HG03097 (cell line): ENCODE results near the gene PUS1.
"Not testable (repeated sequence)": the region's sequence is repeated elsewhere in the genome, so short reads cannot be mapped to it uniquely, and the experiment has no call there.

Source experiments
- ATAC-seq: cut with Tn5 transposase; IDR thresholded peaks from one replicate; pipeline ENCODE4 v1.9.1; 2021; ENCODE audit not compliant: unreplicated experiment, low FRiP score

The PUS1 gene

GRCh38 chr12:131930510-131930909, 1.4 kb downstream of the PUS1 start:
- no peak for ATAC-seq

DNA sequence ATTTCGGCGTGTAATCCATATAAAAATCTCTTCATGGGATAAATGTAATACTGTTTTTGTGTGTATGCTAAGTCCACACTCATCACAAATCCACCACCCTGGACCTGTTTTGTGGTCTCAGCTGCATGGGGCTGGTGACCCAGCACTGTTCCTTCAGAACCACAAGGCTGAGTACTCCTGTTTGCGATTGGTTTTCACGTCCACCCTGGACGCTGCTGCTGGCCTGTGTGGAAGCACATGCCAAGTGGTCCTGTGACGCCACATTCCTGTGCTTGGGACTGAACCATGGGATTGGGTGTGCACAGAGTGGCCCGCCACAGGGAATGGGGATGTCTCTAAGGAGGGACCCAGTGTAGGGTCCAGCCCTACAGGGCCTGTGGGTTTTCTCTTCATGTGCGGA, 4.3 kb downstream of the PUS1 start:
- no peak for ATAC-seq

- no peak for ATAC-seq
Measured at GRCh38 chr12:131934535-131934934, 5.5 kb downstream of the PUS1 start.

DNA sequence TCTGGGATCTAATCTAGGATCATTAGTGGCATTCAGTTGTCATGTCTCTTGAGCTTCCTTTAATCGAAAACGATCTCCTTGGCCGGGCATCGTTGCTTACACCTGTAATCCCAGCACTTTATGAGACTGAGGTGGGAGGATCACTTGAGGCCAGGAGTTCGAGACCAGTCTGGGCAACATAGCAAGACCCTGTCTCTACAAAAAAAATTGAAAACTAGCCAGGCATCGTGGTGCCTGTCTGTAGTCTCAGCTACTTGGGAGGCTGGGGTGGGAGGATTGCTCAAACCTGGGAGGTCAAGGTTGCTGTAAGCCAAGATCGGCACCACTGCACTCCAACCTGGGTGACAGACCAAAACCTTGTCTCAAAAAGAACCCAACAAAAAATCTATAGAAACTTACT, 9.0 kb downstream of the PUS1 start:
- ATAC-seq = no peak

DNA sequence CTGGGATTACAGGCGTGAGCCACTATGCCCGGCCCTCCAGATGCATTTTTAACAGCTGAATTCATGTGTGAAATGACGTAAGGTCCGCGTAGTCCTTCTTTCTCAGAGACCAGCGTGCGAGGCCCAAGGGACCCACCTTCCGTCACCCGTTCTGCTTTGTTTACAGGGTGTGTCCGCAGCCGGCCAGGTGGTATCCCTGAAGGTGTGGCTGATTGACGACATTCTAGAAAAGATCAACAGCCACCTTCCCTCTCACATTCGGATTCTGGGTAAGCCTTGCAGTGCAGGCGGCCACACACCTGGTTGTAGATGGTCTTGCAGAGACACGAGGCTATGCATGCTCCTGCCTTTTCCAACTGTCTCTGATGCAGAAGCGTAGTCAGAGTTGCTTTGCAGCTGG, 9.9 kb downstream of the PUS1 start:
- no peak for ATAC-seq

DNA sequence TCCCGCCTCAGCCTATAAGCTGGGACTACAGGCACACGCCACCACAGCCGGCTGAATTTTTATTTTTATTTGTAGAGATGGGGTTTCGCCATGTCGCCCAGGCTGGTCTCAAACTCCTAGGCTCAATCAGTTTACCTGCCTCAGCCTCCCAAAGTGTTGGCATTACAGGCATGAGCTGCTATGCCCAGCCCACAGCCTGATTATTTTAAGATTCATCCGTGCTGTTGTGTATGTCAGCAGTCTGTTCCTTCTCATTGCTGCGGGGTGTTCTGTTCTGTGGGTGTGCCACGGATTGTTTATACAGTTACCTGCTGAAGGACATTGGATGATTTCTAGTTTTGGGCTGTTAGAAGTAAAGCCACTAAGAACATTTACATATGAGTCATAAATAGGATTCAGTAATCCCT, 11.1 kb downstream of the PUS1 start:
- no peak for ATAC-seq

DNA sequence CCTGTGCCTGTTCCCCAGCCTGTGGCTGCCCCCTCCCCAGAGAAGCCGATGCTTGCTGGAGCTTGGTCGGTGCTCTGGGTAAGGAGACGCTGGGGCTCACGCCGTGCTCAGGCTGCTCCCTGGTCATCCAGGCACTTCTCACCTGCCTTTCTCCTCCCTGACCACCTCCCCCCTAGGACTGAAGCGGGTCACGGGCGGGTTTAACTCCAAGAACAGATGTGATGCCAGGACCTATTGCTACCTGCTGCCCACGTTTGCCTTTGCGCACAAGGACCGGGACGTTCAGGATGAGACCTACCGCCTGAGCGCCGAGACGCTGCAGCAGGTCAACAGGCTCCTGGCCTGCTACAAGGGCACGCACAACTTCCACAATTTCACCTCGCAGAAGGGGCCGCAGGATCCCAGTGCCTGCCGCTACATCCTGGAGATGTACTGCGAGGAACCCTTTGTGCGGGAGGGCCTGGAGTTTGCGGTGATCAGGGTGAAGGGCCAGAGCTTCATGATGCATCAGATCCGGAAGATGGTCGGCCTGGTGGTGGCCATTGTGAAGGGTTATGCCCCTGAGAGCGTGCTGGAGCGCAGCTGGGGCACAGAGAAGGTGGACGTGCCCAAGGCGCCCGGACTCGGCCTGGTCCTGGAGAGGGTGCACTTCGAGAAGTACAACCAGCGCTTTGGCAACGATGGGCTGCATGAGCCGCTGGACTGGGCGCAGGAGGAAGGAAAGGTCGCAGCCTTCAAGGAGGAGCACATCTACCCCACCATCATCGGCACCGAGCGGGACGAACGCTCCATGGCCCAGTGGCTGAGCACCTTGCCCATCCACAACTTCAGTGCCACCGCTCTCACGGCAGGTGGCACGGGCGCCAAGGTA, 12.3 kb downstream of the PUS1 start:
- ATAC-seq = no peak

- no peak for ATAC-seq
Measured at GRCh38 chr12:131941987-131942341, 12.9 kb downstream of the PUS1 start.

DNA sequence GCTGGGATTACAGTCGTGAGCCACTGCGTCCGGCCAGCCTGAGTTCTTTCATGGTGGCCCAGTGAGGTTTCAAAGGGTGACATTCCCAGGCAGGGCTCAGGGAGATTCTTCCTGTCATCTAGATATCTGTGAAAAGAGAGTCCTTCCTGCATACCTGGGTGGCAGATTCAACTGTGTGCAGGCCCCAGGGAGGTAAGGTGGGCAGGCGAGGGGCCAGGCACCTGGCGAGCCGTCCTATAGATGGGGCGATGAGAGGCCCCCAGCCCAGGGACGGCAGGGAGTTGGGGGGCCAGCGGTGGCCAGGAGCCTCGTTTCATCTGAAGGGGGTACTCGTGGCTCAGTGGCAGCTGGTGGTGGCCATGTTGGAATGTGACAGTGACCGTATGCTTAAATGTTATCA, 13.6 kb downstream of the PUS1 start:
- no peak for ATAC-seq

DNA sequence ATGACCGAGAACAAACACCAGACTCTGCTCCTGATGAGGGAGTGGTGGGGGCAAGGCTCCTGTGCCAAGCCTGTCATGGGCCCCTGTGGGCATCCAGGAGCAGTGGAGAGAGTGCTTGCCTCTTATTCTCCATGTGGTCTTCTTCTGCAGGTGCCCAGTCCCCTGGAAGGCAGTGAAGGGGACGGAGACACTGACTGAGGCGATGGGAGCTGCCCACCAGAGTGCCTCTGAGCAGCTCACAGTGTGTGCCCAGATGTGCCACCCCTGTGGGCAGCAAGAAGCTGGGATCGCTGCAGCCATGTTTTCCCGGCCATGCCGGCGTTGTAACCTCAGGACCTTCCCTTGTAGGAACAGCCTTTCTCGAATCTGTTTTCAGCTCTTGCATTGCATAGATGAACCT, 14.3 kb downstream of the PUS1 start:
- no peak for ATAC-seq

- ATAC-seq = no peak
Measured at GRCh38 chr12:131943876-131944275, 14.8 kb downstream of the PUS1 start.

DNA sequence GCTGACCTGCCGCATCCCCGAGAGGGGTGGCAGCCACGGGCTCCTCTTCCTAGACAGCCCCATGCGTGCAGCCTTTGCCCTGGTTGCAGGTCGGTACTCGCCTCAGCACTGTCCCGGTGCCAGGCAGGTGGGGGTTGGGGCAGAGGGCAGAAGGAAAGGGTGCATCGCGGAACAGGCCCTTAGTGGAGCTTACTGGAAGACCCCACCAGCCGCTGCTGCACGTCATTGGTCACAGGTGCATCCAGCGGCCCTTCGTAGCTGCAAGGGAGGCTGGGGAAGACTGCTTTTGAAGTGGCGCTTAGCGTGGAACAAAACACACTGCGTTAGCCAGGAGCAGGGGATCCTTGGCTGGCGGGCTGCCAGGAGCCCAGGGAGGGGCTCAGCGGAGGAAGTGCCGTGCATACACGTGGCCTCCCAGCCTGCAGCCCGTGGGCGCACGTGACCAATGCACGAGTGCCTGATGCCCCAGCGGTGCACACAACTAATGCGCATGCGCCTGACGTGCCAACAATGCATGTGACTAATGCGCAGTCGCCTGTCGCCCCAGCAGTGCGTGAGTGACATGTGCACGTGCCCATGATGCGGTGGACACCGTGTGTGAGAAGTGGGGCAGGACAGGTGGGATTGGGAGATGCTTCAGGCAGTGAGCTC, 15.7 kb downstream of the PUS1 start:
- no peak for ATAC-seq

GRCh38 chr12:131946757-131947156, 17.7 kb downstream of the PUS1 start:
- no peak for ATAC-seq

DNA sequence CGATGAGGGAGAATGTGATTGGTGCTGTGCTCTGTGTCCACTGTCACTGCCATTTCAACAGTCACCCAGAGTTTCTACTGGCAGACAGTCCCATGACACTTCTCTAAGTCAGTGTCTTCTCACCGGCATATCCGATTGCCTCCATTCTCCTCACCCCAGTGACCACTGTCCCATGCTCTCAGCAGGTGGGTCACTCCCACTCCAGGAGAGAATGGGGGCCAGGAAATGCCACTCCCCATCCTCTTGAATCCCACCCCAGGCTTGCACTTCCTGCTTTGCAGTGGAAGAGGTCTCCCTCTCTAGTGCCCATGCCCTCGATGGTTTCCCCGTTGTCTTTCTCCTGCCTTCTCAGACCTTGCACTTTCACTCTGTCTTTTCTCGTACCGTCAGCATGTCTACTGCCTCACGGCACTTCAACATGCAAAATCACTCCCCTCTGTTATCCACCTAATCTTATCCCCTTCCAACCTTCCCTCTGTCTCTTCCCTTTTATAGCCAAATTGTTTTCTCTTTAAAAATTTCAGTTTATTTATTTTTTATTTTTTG, 18.5 kb downstream of the PUS1 start:
- ATAC-seq = no peak

DNA sequence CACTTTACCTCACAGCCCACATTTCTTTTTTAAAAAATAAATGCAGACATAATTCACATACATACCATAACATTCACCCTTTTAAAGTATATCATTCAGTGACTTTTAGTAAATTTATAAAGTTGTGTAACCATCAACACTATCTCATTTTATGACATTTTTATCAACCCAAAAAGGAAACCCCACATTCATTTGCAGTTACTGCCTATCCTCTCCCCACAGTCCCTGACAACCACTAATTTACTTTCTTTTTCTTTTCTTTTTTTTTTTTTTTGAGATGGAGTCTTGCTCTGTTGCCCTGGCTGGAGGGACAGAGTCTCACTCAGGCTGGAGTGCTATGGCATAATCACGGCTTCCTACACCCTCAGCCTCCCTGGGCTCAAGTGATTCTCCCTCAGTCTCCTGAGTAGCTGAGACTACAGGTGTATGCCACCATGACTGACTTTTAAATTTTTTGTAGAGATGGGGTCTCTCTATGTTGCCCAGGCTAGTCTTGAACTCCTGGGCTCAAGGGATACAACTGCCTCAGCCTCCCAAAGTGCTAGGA, 19.2 kb downstream of the PUS1 start:
- ATAC-seq = no peak

DNA sequence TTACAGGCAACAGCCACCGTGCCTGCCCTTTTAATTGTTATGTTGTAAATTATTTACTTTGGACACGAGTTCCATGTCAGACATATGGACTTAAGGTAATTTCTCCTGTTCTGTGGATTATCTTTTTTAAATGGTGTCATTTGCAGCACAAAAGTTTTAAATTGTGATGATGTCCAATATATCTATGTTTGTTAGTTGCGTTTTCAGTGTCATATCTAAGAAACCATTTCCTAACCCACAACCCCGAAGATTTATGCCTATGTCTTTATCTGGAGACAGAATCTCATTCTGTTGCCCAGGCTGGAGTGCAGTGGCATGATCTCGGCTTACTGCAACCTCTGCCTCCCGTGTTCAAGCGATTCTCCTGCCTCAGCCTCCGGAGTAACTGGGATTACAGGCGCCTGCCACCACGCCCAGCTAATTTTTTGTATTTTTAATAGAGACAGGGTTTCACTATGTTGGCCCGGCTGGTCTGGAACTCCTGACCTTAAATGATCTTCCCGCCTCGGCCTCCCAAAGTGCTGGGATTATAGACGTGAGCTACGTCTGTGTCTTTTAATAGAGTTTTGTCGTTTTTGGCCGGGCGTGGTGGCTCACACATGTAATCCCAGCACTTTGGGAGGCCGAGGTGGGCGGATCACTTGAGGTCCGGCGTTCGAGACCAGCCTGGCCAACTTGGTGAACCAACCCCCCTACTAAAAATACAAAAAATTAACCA, 19.8 kb downstream of the PUS1 start:
- ATAC-seq = not testable (repeated sequence)

GRCh38 chr12:131949431-131950181, 20.5 kb downstream of the PUS1 start, which contains the start of gene EP400:
EP400 (plus strand) TSS chr12:131949942; CDS start chr12:131960620, 10,678 bp downstream.
- ATAC-seq = peak; percentile 84

GRCh38 chr12:131950182-131950913, 21.3 kb downstream of the PUS1 start:
- ATAC-seq = peak; percentile 7

GRCh38 chr12:131953810-131954209, 24.7 kb downstream of the PUS1 start:
- ATAC-seq = not testable (repeated sequence)
